ENCODE measurements around the gene OBP2A.
"Not testable (repeated sequence)": the region's sequence is repeated elsewhere in the genome, so short reads cannot be mapped to it uniquely, and the experiment has no call there.

Gene OBP2A

DNA sequence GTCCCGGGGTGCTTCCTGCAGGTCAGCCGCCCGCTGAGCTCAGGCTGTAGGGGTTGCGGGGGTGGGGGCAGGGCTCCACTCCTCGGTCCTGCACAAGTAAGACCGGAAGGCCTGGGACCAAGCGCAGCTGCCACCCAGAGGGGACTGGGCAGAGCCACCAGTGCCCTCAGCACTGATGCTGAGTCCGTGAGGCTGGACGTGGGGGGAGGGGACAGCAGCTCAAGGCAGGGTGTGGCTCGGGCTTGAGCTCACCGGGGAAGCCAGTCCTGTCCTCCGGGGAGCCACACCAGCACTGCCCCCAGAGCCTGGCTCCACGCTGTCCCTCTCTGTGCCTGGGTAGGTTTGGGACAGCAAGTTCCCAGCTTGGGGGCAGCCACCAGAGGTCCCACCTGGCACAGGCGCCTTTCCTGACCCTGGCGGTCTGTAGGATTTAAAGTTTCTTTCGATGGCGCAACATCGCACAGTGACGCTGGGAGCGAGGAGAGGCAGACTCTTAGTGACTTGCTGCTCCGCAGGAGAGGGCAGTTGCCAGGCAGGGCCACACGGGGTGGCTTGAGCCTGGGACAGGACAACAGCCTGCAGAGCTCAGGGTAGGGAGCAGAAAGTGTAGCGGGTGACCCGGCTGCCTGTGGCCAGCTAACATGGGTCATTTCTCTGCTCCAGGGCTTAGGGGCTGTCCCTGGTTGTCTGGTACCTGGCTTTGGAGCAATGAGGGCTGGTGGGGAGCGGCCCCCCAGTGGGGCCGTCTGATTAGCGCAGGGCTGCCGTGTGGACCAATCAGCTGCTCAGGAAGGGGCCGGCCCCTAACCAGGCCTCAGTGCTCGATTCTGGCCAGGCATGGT lies 19.0 kb upstream of the OBP2A start:
- DNase-seq (ENCODE audit: low read depth in 2 of 2), result no peak

DNA sequence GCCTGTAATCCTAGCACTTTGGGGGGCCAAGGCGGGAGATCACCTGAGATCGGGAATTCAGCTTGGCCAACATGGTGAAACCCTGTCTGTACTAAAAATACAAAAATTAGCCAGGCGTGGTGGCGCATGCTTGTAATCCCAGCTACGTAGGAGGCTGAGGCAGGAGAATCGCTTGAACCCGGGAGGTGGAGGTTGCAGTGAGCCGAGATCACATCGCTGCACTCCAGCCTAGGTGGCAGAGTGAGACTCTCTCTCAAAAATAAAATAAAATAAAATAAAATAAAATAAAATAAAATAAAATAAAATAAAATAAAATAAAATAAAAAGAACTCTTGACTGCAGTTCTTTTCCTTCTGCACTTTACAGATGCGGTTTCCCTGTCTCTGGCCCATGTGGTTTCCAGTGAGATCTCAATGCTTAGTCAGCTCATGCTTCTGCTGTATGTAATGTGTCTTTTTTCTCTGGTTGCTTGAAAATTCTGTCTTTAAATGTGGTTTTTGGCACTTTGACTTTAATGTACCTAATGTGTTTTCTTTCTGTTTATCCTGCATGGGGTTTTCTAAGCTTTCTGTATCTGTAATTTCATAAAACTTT lies 17.0 kb upstream of the OBP2A start:
- not testable (repeated sequence) for DNase-seq (ENCODE audit: low read depth in 2 of 2)

DNA sequence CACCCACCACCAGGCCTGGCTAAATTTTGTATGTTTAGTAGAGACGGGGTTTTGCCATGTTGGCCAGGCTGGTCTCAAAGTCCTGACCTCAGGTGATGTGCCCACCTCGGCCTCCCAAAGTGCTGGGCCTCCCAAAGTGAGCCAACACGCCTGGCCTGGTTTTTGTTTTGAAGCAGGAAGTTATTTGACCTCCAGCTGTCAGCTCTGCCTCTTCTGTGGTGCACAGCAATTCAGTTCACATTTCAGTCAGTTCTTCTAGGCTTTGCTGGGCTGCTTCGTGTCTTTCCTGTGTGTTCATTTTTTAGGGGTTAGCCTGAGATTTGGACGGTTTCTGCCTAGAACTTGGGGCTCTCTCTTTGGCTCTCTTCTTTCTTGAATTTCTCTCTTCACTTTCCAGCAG lies 15.8 kb upstream of the OBP2A start:
- DNase-seq (ENCODE audit: low read depth in 2 of 2), result no peak

DNA sequence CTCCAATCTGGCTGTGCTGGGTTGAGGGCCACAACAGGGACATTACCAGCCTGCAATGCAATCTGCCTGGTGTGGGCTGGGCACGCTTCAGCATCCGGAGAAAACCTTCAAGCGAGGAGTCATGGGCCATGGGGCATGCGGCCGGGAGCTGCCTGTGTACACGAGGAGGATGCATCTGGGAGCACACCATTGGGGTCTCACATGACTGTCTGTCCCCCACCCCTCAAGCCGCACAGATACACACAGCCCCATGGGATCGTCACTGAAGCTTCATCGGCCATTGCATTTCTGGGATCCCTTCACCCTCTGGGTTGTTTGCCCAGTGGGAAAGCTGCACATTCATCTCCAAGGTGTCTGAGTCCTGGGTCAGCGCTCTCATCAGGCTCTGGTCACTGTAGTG lies 14.8 kb upstream of the OBP2A start:
- no peak for DNase-seq (ENCODE audit: low read depth in 2 of 2)

DNA sequence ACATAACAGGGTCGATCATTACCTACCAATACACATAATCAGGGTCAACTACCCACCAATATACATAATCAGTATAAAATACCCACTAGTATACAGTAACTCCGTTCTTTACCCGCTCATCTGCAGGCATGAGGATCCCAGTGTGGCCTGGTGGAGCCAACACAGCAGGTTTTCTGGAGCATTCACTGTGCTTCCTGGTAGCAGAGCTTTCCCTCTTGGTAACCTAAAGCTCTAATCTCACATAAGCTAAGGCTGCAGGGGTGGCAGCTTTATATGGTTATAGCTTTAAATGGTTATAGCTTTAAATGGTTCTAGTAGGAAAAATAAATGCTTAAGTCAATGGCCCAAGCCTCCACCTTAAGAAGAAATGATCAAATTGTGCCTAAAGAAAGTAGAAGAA lies 12.8 kb upstream of the OBP2A start:
- DNase-seq (ENCODE audit: low read depth in 2 of 2), result no peak

DNA sequence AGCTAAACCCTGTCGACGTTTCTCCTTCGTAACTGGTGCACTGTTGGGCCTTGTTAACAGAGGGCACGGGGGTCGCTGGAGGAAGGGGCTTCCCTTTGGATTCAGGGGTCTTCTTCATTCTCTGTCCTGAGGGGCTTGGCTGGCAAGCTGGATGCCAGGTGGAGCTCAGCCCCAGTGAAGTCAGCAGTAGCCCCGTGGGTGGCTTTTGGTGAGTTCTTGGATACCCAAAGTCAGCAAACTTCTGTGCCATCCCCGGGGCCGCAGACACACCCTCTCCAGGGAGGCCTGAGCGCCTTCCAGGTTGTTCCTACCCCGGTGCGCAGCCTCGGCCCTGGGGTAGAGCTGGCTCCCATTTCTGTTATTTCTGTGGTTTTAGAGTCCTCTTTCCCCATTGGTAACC lies 12.3 kb upstream of the OBP2A start:
- no peak for DNase-seq (ENCODE audit: low read depth in 2 of 2)

DNA sequence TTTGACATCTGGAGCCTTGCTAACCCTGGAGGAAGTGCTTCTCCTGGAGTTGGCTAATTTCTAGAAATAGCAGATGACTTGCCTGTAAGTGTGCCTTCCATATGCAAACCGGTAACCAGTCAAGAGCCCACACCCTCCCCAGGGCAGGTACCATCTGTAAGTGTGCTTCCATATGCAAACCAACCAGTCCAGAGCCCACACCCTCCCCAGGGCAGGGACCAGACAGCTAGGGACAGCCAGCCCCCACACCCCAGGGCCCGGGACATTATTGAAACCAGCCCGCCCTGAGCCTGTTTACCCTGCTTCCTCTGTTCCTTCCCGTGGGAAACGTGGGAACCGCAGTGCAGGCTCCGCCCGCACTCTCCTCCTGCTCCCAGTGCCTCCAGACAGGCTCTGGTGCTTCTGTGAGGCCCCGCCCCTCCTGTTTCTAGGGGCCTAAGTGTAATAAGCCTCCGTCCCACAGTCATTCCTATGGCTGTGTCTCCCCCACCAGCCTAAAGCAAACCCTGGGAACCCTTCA lies 11.7 kb upstream of the OBP2A start:
- not testable (repeated sequence) for DNase-seq (ENCODE audit: low read depth in 2 of 2)

DNA sequence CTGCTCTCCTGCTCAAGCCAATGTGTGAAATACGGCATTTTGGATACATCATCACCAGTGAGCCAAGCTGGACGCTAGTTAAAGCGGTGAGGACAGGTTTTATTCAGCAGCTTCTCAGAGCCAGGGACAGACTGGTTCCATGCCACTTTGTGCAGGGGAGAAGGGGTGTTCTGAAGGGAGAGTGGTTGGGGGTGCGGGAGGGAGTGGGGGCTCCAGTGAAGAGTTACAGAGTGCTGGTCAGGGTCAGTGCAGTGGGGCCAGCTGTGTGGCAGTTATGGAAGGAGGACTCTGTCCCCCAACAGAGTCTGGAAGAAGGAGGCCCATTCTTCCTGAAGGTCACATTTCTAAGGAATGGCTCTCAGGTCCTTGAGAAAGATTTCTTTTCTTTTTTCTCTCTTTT lies 11.1 kb upstream of the OBP2A start:
- DNase-seq (ENCODE audit: low read depth in 2 of 2), result not testable (repeated sequence)

DNA sequence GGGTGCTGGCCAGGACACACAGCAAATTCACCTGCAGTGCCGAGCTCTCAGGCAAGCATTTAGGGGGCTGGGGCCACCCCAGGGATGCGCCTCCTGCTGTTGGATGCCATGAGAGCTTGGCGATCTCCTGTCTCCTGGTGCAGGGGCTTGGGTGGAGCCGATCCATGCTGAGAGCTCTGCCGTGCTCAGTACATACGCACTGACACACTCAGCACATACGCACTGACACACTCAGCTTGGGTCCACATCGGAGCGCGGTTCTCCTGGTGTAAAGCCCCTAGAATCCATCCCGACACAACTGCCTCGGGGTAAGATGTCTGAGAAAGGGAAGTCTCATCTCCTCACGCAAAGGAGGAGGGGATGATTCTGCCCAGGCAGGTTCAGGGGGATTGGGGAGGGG lies 10.3 kb upstream of the OBP2A start:
- not testable (repeated sequence) for DNase-seq (ENCODE audit: low read depth in 2 of 2)

DNA sequence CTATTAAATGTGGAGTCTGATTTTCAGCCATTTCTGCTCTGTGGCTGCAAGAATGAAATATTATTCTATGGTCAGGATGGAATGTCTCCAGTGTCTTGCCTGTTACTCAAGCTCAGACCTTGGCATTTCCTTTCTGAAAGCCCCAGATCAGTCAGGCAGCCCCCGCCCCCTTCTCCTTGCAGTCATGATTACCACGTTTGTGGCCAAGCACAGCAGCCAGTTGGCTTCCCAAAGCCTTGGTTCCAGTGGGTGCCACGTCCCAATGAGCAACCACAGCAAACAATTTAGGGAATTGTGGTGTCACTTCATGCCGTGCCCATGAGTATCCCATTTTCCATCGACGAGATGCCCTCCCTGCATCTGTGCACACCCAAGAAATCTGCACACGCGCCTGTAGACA lies 9.7 kb upstream of the OBP2A start:
- no peak for DNase-seq (ENCODE audit: low read depth in 2 of 2)

DNA sequence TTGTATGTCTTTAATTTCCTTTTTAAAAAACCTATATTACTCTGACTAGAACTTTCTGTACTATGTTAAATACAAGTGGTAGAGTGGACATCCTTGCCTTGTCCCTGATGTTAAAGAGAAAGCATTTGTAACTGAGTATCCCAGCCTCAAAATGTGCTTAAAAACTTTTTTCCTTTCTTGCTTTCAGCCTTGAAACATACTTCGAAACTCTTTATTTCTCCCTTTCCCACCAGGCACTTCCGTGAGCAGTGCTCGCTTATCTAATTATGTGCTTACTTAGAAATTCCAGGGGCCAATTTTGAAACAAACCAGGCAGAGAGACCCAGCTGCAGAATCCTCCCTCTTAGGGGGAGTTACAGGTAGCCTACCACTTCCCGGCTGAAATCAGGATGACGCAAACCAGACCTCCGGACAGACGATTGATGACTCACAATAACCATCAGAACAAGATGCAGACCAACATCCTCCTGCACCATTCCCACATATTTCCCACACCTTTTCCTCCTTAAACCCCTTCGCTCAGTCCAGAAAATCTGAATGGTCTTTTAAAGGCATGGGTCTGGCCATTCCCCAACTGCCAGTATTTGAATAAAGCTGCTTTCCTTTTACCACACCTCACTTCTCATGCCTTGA lies 2.5 kb upstream of the OBP2A start:
- DNase-seq (ENCODE audit: low read depth in 2 of 2), result not testable (repeated sequence)

DNA sequence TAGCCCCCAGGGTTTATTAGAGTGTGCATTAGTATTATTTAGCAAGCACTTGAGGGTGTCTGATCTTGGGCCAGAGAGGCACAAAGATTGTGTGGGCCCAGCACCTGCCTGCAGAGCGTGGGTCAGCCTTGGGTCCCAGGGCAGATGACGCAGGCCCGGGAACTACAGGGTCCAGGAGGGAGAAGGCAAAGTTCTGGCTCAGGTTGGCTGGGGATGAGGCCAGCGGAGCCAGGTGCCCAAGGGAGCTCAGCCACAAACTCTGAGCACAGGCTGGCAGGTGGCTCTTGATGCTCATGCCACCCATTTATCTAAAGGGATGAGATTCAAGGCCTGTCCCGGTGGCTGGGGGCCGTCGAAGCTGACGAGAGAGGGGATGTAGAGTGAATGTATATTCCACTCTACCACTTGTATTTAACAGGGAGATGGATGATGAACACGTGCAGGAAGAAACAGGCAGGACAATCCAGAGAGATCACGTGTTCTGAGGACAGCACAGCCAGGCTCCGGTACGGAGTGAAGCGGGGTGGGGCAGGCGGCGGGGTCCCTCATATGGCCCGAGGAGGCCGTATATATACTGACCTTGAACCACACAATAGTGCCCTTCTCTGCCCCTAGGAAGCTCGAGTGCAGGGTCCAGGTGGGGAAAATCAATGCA lies 818 bp upstream of the OBP2A start:
- no peak for DNase-seq (ENCODE audit: low read depth in 2 of 2)

DNA sequence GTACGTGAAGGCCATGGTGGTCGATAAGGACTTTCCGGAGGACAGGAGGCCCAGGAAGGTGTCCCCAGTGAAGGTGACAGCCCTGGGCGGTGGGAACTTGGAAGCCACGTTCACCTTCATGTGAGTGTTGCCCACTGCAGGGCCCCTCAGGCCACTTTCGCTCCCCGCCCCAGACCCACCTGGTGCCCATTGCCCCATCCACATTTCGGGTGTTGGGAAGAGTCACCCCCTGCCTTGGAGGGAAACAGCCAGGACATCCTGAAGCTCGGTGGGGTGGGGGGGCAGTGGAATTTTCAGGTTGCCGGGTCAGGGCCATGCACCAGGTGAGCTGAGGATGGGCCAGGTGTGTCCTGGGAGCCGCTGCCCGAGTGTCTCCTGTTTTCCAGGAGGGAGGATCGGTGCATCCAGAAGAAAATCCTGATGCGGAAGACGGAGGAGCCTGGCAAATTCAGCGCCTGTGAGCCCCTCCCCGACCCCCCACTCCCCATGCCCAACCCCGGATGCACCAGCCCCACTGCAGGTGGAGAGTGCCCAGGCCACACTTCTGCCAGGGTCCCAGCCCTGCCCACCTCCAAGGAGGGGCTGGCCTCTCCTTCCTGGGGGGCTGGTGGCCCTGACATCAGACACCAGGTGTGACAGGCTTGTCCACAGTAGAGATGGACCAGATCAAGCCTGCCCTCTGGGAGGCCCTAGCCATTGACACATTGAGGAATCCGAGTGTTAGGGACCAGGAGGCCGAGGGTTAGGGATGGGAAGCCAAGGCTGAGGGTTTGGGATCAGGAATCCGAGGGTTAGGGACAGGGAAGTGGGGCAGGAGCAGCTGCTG lies 1.1 kb downstream of the OBP2A start:
- DNase-seq (ENCODE audit: low read depth in 2 of 2), result not testable (repeated sequence)

DNA sequence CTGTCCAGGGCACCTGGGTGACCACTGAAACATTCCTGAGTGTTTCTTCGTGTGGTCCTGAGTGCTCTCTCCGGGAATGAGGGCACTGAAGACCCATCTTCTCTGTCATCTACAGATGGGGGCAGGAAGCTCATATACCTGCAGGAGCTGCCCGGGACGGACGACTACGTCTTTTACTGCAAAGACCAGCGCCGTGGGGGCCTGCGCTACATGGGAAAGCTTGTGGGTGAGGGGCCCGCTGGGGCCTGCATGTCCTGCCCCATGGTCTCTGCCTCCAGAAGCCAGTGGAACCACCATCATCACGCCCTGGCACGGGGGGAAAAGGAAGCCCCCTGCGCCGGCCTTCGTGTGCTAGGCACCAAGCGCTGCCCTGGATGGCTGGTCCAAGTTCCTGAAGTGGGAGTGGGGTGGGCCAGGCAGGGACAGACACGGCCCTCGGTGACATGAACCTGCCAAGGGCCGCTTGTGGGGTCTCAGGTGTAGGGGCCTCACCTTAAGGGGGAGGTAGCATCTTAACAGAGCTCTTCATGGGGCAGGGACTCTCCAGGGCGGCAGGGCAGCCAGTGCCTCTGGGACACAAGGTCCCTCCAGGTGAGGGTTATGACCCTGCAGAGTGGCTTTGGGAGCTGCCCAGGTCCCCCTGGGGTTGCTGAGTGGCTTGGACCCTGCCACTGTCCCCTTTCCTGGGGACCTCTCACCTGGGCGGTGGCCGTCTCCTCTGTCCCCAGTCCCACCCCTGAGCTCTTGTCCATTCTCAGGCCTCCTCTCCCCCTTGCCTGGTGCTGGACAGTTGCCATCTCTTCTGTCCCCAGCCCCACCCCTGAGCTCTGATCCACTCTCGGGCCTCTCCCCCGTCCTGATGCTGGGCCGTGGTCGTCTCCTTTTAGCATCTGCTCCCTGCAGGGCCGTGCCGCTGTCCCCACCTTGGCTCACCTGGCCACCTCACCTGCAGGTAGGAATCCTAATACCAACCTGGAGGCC lies 2.1 kb downstream of the OBP2A start:
- no peak for DNase-seq (ENCODE audit: low read depth in 2 of 2)

DNA sequence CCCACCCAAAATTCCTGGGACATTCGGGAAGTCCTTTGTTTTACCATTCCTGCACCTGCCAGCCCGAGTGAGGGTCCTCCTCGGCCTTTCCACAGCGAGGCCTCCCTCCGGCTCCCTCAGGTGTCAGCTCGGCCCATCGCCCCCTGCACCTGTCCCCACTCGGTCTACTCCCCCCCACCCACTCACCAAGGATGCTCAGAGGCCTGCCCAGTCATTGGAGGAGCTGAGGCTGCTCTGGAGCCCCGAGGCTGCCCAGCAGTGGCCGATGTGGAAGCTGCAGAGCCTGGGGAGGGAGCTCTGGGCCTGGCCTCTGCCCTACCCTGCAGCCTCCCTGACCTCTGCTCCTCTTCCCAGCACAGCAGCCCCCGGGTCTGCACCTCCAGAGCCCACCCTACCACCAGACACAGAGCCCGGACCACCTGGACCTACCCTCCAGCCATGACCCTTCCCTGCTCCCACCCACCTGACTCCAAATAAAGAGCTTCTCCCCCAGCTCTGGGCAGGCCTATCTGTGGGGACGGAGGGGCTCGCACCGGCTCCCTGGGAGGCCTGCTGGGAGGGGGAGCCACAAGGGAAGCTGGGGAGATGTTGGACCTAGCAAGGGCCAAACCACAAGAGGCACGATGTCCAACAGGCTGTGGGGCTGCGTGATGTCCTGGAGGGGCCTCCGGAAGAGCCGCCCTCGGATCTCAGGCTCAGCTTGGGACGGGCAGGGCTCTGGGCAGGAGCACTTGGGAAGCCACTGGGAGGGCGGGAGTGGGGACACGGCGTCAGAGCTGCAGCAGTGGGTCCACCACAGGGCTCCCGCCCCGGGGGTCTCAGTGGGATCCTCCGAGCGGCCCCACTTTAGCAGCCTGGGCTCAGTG lies 3.8 kb downstream of the OBP2A start:
- DNase-seq (ENCODE audit: low read depth in 2 of 2), result not testable (repeated sequence)

DNA sequence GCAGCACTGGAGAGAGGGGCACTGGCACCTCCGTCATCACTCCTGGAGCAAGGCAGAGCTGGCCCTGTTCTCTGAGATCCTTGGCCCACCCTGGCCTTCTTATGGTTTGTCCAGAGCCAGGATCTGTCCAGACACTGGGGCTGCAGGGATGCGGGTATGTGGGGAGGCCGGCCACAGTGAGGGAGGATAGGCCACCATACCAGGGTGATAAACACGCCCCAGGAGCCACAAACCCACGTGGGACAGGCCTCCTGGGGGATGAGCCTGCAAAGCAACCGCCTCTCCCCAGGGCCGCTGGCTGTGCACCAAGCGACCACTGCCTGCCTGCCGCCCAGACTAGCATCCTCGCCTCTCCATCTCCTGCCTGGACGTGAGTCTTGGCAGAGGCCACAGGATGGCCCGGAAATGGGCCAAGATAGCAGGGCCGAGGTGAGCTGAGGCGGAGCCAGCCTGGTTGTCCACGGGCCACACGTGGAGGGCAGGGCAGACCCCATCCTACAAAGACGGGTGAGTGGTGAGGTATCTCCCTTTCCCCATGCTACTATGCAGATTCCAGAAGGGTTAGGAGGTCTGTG lies 4.5 kb downstream of the OBP2A start:
- no peak for DNase-seq (ENCODE audit: low read depth in 2 of 2)

DNA sequence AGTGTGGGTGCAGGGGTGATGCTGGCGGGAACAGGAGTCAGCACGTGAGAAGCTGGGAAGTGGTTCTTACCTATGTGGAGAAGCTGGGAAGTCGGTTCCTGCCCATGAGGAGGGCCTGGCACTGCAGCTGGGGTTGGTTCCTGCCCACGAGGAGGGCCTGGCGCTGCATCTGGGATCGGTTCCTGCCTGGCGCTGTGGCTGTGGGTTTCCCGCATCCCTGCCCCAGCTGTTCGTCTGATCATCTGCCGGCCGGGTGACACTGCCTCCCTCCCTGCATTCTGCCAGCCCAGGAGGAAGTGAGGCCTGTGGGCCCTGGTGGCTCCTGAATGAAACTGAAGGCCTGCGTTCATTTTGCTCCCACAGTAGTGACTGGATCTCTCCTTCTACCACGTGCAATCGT lies 5.1 kb downstream of the OBP2A start:
- DNase-seq (ENCODE audit: low read depth in 2 of 2), result no peak

DNA sequence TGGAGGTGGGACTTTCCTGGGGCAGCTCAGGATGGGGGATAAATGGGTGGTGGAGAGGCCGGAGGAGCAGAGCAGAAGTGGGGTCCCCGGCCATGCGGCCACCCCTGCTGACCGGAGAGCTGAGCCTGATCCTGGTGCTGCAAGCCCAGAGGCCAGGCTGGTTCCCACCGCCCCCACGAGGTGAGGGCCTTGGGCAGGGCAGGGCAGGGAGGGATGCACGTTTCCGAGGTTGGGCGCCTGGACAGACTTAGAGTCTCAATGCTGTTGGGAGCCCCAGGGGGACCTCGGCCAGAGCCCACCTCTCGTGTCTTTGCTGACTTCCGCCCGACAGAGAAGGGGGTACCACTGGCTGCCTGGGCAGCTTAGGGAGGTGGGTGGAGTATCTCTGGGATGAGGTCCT lies 5.5 kb downstream of the OBP2A start:
- no peak for DNase-seq (ENCODE audit: low read depth in 2 of 2)
